Ascending aorta (tissue), 2 donors: ENCODE results near the gene STK39. TPM values are rescaled to one million over a fixed set of nuclear protein-coding genes. Genes with fewer than 3 reads are reported as not detected.
"Not testable (repeated sequence)": the region's sequence is repeated elsewhere in the genome, so short reads cannot be mapped to it uniquely, and the experiment has no call there.

Experiments
- DNase-seq, 2 donors: peaks; one replicate each; pipeline ENCODE4 v3.0.0-alpha.2; 2019; ENCODE audit warnings: low spot score in 2 of 2
- H3K27ac ChIP-seq, 2 donors: fragments of 200-600 bp; sonication (generic); one replicate each; pipeline ENCODE4 v1.5.1; 2016 to 2017; ENCODE audit warnings: mild to moderate bottlenecking in 1 of 2
- H3K27me3 ChIP-seq: fragments of 200-600 bp; sonication (generic); one replicate; pipeline ENCODE4 v1.5.1; 2017
- H3K36me3 ChIP-seq, 2 donors: fragments of 200-600 bp; sonication (generic); one replicate each; pipeline ENCODE4 v1.5.1; 2016
- H3K4me1 ChIP-seq, 2 donors: fragments of 200-600 bp; sonication (generic); one replicate each; pipeline ENCODE4 v1.5.1; 2016 to 2017; ENCODE audit warnings: mild to moderate bottlenecking in 1 of 2
- H3K4me3 ChIP-seq, 2 donors: fragments of 200-600 bp; sonication (generic); one replicate each; pipeline ENCODE4 v1.5.1; 2016 to 2017; ENCODE audit warnings: mild to moderate bottlenecking in 1 of 2
- H3K9me3 ChIP-seq, 2 donors: fragments of 200-600 bp; sonication (generic); one replicate each; pipeline ENCODE4 v1.5.1; 2016
- CTCF ChIP-seq, 3 experiments: fragments of 200-600 bp in 2 of 3; fragments of 450-650 bp in 1 of 3; sonication (generic) in 2 of 3; IDR thresholded peaks; one replicate each; pipeline ENCODE4 v1.5.1; 2016 to 2019; ENCODE audit warnings: antibody characterized with exemption in 3 of 3, mild to moderate bottlenecking in 1 of 3, moderate library complexity in 1 of 3
- intact Hi-C: fragments of 100-400 bp; cut with DNase I; formaldehyde crosslinking; loops from one replicate; pipeline ENCODE4 v1.15.1; 2023
- total RNA-seq: library from RNA; depleted of rRNA; stranded (reverse); fragments of >200 nt; gene quantifications from one replicate; pipeline ENCODE4 v1.1.0, GENCODE V29; 2016

STK39 gene
- total RNA-seq, 1 donor from 2014 or later = 7.5 TPM

DNA sequence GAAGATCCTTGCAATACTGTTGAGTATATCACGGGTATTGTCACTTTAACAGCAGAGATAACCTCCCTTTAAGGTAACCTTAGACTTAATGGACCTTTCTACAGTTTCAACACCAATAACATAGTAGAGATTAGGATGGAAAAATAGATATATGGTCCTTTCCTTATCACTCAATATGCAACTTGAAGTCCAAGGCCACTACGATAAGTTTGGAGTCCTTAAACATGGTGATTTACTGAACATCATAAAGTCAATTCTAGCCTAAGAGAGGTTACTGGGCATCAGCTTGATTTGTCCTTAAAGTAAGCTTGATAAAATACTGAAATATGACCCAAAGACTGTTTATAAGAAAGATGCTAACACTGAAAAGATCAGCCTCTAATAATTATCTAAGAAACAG, 203.2 kb downstream of the STK39 start:
- TF ChIP-seq CTCF (IDR thresholded peaks at IDR 0.05) = no peak
- intact Hi-C loops = no loop called here
- Histone ChIP-seq H3K27me3 (no peaks in the 10 kb centered on the region), H3K4me3 (no peak overlapping the region), H3K36me3 (peaks cover 0 to 3% of the 10 kb centered on the region in 2 donors), H3K4me1 (no peaks in the 10 kb centered on the region), H3K9me3 (no peaks in the 10 kb centered on the region), H3K27ac (no peak overlapping the region)
- no peak for DNase-seq

- H3K36me3 ChIP-seq, H3K9me3 ChIP-seq, intact Hi-C loops, DNase-seq, H3K27ac ChIP-seq, H3K27me3 ChIP-seq, H3K4me3 ChIP-seq, H3K4me1 ChIP-seq: not testable (repeated sequence)
Observed at GRCh38 chr2:168042127-168042824, 205.1 kb downstream of the STK39 start.

DNA sequence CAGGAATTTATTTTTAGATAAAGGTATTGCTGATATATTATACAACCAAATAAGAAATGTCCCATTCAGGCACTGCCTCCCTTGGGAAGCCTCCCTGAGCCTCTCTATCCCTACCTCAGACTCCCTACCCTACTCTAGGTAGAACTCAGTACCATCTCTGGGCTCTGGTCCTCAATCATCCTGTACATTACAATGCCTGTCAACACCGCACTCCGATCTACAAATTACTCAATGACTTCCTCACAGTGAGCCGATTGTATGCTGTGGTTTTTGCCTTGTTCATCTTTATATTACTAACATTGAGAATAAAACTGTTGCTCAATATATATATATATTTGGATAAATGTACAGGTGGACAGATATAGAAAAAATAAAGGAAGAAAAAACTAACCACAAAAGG, 207.5 kb downstream of the STK39 start:
- Histone ChIP-seq H3K27ac (no peak overlapping the region), H3K9me3 (no peaks in the 10 kb centered on the region), H3K4me1 (no peaks in the 10 kb centered on the region), H3K4me3 (no peak overlapping the region), H3K36me3 (no peaks in the 10 kb centered on the region), H3K27me3 (no peaks in the 10 kb centered on the region)
- intact Hi-C loops = no loop called here
- TF ChIP-seq CTCF (IDR thresholded peaks at IDR 0.05) = no peak
- DNase-seq = no peak

- Histone ChIP-seq H3K4me3 (no peak overlapping the region), H3K9me3 (no peaks in the 10 kb centered on the region), H3K4me1 (no peaks in the 10 kb centered on the region), H3K27me3 (no peaks in the 10 kb centered on the region), H3K27ac (no peak overlapping the region), H3K36me3 (no peaks in the 10 kb centered on the region)
- no peak for DNase-seq
- intact Hi-C loops = no loop called here
- TF ChIP-seq CTCF (IDR thresholded peaks at IDR 0.05) = no peak
Observed at GRCh38 chr2:168037778-168038177, 209.6 kb downstream of the STK39 start.

GRCh38 chr2:168035458-168035857, 211.9 kb downstream of the STK39 start:
- intact Hi-C loops = no loop called here
- no peak for DNase-seq
- Histone ChIP-seq H3K4me3 (no peak overlapping the region), H3K36me3 (no peaks in the 10 kb centered on the region), H3K27ac (no peak overlapping the region), H3K4me1 (no peaks in the 10 kb centered on the region), H3K9me3 (no peaks in the 10 kb centered on the region), H3K27me3 (no peaks in the 10 kb centered on the region)
- TF ChIP-seq CTCF (IDR thresholded peaks at IDR 0.05) = no peak

DNA sequence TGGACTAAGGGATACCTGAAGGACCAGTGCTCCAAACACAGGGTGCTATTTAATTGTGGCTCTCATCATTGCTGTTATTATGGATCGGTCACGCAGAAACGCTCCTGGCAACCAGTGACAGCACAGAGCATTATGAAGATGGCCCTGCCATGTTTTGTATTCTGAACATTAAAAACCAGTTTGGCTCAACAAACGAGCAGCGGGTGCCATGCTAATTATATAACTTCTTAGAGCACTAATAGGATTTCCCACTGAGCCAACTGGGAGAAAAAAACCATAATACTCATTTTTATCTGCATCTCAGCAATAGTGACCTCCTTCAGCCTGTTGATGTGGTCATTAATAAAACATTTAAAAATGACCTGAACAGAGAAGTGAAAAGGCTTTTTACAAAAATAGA, 212.8 kb downstream of the STK39 start:
- TF ChIP-seq CTCF (IDR thresholded peaks at IDR 0.05) = no peak
- Histone ChIP-seq H3K4me3 (no peak overlapping the region), H3K27ac (no peak overlapping the region), H3K36me3 (no peaks in the 10 kb centered on the region), H3K4me1 (no peaks in the 10 kb centered on the region), H3K27me3 (no peaks in the 10 kb centered on the region), H3K9me3 (no peaks in the 10 kb centered on the region)
- no peak for DNase-seq
- intact Hi-C loops = no loop called here
